Heart left ventricle (tissue), 16 donors: ENCODE data around the gene SLC35C1. TPM values are rescaled to one million over a fixed set of nuclear protein-coding genes. Genes with fewer than 3 reads are reported as not detected.

Experiments used
- ATAC-seq, 4 donors: fragments of 200-7000 bp; cut with Tn5 transposase; one replicate each; pipeline ENCODE4 v1.9.1; 2020 to 2022; ENCODE audit warnings: moderate library complexity in 4 of 4, mild to moderate bottlenecking in 3 of 4, moderate number of reproducible peaks in 1 of 4
- DNase-seq, 5 donors: peaks; one replicate each; pipeline ENCODE4 v3.0.0-alpha.2; 2020
- H3K27ac ChIP-seq, 12 donors: fragments of 200-600 bp; sonication (generic) in 4 of 12; one replicate each; pipeline versions ENCODE4 v1.5.0 to v1.8.0; 2016 to 2022; ENCODE audit warnings: mild to moderate bottlenecking in 2 of 12
- H3K27me3 ChIP-seq, 9 donors: fragments of 200-600 bp; sonication (generic) in 2 of 9; one replicate each; pipeline versions ENCODE4 v1.5.1 to v1.8.0; 2016 to 2022; ENCODE audit warnings: mild to moderate bottlenecking in 3 of 9
- H3K36me3 ChIP-seq, 9 donors: fragments of 200-600 bp; sonication (generic) in 2 of 9; one replicate each; pipeline versions ENCODE4 v1.5.0 to v1.8.0; 2018 to 2022; ENCODE audit warnings: mild to moderate bottlenecking in 2 of 9
- H3K4me1 ChIP-seq, 12 donors: fragments of 200-600 bp; sonication (generic) in 4 of 12; one replicate each; pipeline versions ENCODE4 v1.5.0 to v1.8.0; 2016 to 2022; ENCODE audit warnings: mild to moderate bottlenecking in 3 of 12
- H3K4me3 ChIP-seq, 12 donors: fragments of 200-600 bp; sonication (generic) in 4 of 12; one replicate each; pipeline versions ENCODE4 v1.5.0 to v1.8.0; 2017 to 2022; ENCODE audit warnings: mild to moderate bottlenecking in 9 of 12, moderate library complexity in 4 of 12
- H3K9me3 ChIP-seq, 12 donors: fragments of 200-600 bp; sonication (generic) in 4 of 12; one replicate each; pipeline versions ENCODE4 v1.5.0 to v1.8.0; 2016 to 2022; ENCODE audit warnings: mild to moderate bottlenecking in 1 of 12
- CTCF ChIP-seq, 12 donors: fragments of 200-600 bp; sonication (generic) in 4 of 12; IDR thresholded peaks; one replicate each; pipeline versions ENCODE4 v1.5.0 to v1.8.0; 2018 to 2022; ENCODE audit warnings: antibody characterized with exemption in 12 of 12, mild to moderate bottlenecking in 5 of 12
- POLR2A ChIP-seq, 2 donors: fragments of 450-650 bp; IDR thresholded peaks; one replicate each; pipeline ENCODE4 v1.6.1; 2017; ENCODE audit warnings: antibody characterized with exemption in 2 of 2, mild to moderate bottlenecking in 2 of 2, moderate library complexity in 2 of 2
- WGBS, 4 donors: extraction: QIAGEN DNeasy Blood & Tissue Kit in 2 of 4; methylation state at CpG; one replicate each; pipeline versions ENCODE4 v1.1.5 to v1.1.7; 2013 to 2018; 5-methylcytosine and 5-hydroxymethylcytosine counted together
- intact Hi-C, 10 donors: fragments of 100-400 bp; cut with DNase I; formaldehyde crosslinking; loops; one replicate each; pipeline versions ENCODE4 v1.11.1 to v1.14.2; 2022
- polyA plus RNA-seq, 2 donors: library from polyadenylated mRNA; stranded (reverse); fragments of 200-250 nt; gene quantifications; one replicate each; pipeline ENCODE4 v1.2.3, GENCODE V29; 2013
- total RNA-seq, 9 donors: library from RNA; depleted of rRNA in 2 of 9; stranded (reverse); fragments of >200 nt in 2 of 9; fragmentation: NEBNext Ultra II Directional in 3 of 9; extraction: Animal tissue kit (Norgen Biotek cat#: 25700) in 3 of 9; gene quantifications; one replicate each; pipeline versions ENCODE4 v1.1.0 to v1.2.4, GENCODE V29; 2016 to 2023
- donor health status: ischemic (EF 13 %, LVEDD 7.1; RV severe dilation, severe dysfunction).
- donor health status: healthy with polysubstance abuse.
- donor health status: DM: no; HTN: yes; CAD: no.
- donor health status: DM: no; HTN: no; CAD: no.
- donor health status: ischemic (EF 25% LVEDD 6.9; RV normal size, moderate dysfunction).
- donor health status: ischemic (EF 25% LVEDD 5.7; RV mildly dilated, moderate dysfunction).
- donor health status: healthy.
- donor health status: DM: yes; HTN: yes; CAD: no.
- donor health status: ischemic (EF 35%, LVEDD 5.7; RV mildly dilated, moderate dysfunction).
- donor health status: nonischemic (EF 11% LVEDD 7.7; RV severe dilation, severe dysfunction).
- donor health status: DM: yes; HTN: yes; CAD: no.
- donor health status: PGD.
- donor health status: ischemic (EF 29% LVEDD 5.4; RV normal size, mild dysfunction).
- donor health status: nonischemic (EF 23%, LVEDD 6.1; RV moderate dilation, normal function).

Gene SLC35C1
- total and polyA plus RNA-seq, 11 donors = 5.3 to 21.0 (median 7.8) TPM

GRCh38 chr11:45811571-45812290, 6.8 kb downstream of the SLC35C1 start:
- intact Hi-C loops = no loop called here
- peaks cover 0 to 34% (median 17%) of the 10 kb centered on the region in 12 donors for H3K4me1 ChIP-seq
- no peak overlapping the region for H3K27ac ChIP-seq
- TF ChIP-seq POLR2A (IDR thresholded peaks at IDR 0.05) (no peak), CTCF (IDR thresholded peaks at IDR 0.05) (no peak)
- H3K4me3 ChIP-seq = no peak overlapping the region
- H3K27me3 ChIP-seq = no peaks in the 10 kb centered on the region
- ATAC-seq (no peak), DNase-seq (no peak)
- WGBS, 4 donors = 80 to 87% (median 86%) methylated on average over 8 of the region's 8 CpGs
- H3K36me3 ChIP-seq = peaks cover 0 to 33% (median 27%) of the 10 kb centered on the region in 9 donors
- no peaks in the 10 kb centered on the region for H3K9me3 ChIP-seq

GRCh38 chr11:45812581-45813548, 7.9 kb downstream of the SLC35C1 start:
- H3K9me3 ChIP-seq = no peaks in the 10 kb centered on the region
- no peaks in the 10 kb centered on the region for H3K27me3 ChIP-seq
- TF ChIP-seq POLR2A (IDR thresholded peaks at IDR 0.05) = no peak
- no peak for TF ChIP-seq CTCF (IDR thresholded peaks at IDR 0.05)
- WGBS, 4 donors = 77 to 89% (median 79%) methylated on average over 7 of the region's 7 CpGs
- intact Hi-C loops = no loop called here
- H3K4me3 ChIP-seq = no peak overlapping the region
- ATAC-seq = no peak
- H3K4me1 ChIP-seq = peaks cover 0 to 23% (median 6%) of the 10 kb centered on the region in 12 donors
- peaks cover 0 to 33% (median 27%) of the 10 kb centered on the region in 9 donors for H3K36me3 ChIP-seq
- DNase-seq = no peak
- H3K27ac ChIP-seq = no peak overlapping the region

- WGBS, 4 donors = 86 to 89% (median 88%) methylated on average over 3 of the region's 3 CpGs
- Histone ChIP-seq H3K36me3 (peaks cover 0 to 20% (median 16%) of the 10 kb centered on the region in 9 donors), H3K9me3 (peaks cover 0 to 6% (median 0%) of the 10 kb centered on the region in 12 donors), H3K27ac (no peak overlapping the region), H3K27me3 (no peaks in the 10 kb centered on the region), H3K4me1 (no peaks in the 10 kb centered on the region), H3K4me3 (no peak overlapping the region)
- ATAC-seq = no peak
- TF ChIP-seq POLR2A (IDR thresholded peaks at IDR 0.05) (no peak), CTCF (IDR thresholded peaks at IDR 0.05) (no peak)
- intact Hi-C loops = no loop called here
- no peak for DNase-seq
These were observed 10.8 kb downstream of the SLC35C1 start for GRCh38 chr11:45815747-45816146.

DNA sequence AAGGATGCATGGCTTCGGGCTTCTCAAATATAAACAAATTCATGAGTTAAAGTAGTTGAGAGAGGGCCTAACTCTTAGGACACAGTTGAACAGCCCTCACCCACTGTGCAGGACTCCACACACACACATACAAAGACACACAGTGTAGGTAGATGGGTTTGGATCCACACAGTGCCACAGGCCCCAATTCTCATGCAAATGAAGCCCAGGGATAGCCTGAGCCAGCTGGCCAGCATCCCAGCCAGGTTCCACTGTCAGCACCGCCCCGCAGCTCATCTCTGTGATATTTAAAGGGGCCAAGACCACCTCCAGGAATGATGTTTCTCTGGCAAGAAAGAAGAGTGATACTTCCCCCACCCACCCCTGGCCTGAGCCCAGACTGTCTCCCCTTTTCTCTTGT, 11.7 kb downstream of the SLC35C1 start:
- peaks cover 0 to 6% (median 0%) of the 10 kb centered on the region in 12 donors for H3K9me3 ChIP-seq
- WGBS, 4 donors = 43 to 53% (median 50%) methylated on average over 3 of the region's 3 CpGs
- peak in 2 of 4 donors; percentile 26 to 33 for ATAC-seq
- intact Hi-C loops = no loop called here
- H3K4me1 ChIP-seq = no peaks in the 10 kb centered on the region
- H3K4me3 ChIP-seq = no peak overlapping the region
- DNase-seq = no peak
- no peak overlapping the region for H3K27ac ChIP-seq
- H3K27me3 ChIP-seq = no peaks in the 10 kb centered on the region
- TF ChIP-seq POLR2A (IDR thresholded peaks at IDR 0.05) (no peak), CTCF (IDR thresholded peaks at IDR 0.05) (no peak)
- peaks cover 0 to 12% (median 7%) of the 10 kb centered on the region in 9 donors for H3K36me3 ChIP-seq
